DOHH2 (cell line): ENCODE results near the gene FZD7.

Experiments used
- H3F3A ChIP-seq: fragments of 200-600 bp; sonication (generic), shearing (Covaris generic); 2 replicates; pipeline ENCODE4 v1.6.0; 2016; ENCODE audit warnings: antibody characterized with exemption, mild to moderate bottlenecking; ENCODE audit not compliant: control insufficient read depth, insufficient read depth
- H3K27ac ChIP-seq: fragments of 200-600 bp; sonication (generic); 2 replicates; pipeline ENCODE4 v1.5.1; 2014; ENCODE audit warnings: low read depth, mild to moderate bottlenecking, low read length, moderate library complexity
- H3K27me3 ChIP-seq: fragments of 200-600 bp; sonication (generic); 2 replicates; pipeline ENCODE4 v1.6.1; 2014; ENCODE audit warnings: mild to moderate bottlenecking, low read length, mixed read lengths; ENCODE audit not compliant: control insufficient read depth
- H3K36me3 ChIP-seq: fragments of 200-600 bp; sonication (generic); 2 replicates; pipeline ENCODE4 v1.6.1; 2014; ENCODE audit warnings: mild to moderate bottlenecking, low read length, moderate library complexity, mixed read lengths; ENCODE audit not compliant: control insufficient read depth
- H3K4me1 ChIP-seq: fragments of 200-600 bp; sonication (generic); 2 replicates; pipeline ENCODE4 v1.6.1; 2014; ENCODE audit warnings: mild to moderate bottlenecking, low read length, mixed read lengths; ENCODE audit not compliant: control insufficient read depth
- H3K4me2 ChIP-seq: fragments of 200-600 bp; sonication (generic); 2 replicates; pipeline ENCODE4 v1.6.0; 2014; ENCODE audit warnings: mild to moderate bottlenecking, low read length, moderate library complexity
- H3K4me3 ChIP-seq: fragments of 200-600 bp; sonication (generic); 2 replicates; pipeline ENCODE4 v1.5.1; 2014; ENCODE audit warnings: mild to moderate bottlenecking, low read length, mixed read lengths
- H3K79me2 ChIP-seq: fragments of 200-600 bp; sonication (generic); 2 replicates; pipeline ENCODE4 v1.6.1; 2014; ENCODE audit warnings: mild to moderate bottlenecking, low read length, mixed read lengths; ENCODE audit not compliant: control insufficient read depth
- H3K9me2 ChIP-seq: fragments of 200-600 bp; sonication (generic); replicated peaks from 2 replicates; pipeline ENCODE4 v1.6.1; 2014; ENCODE audit warnings: mild to moderate bottlenecking, low read length, mixed read lengths; ENCODE audit not compliant: control insufficient read depth
- H3K9me3 ChIP-seq: fragments of 200-600 bp; sonication (generic); 2 replicates; pipeline ENCODE4 v1.6.1; 2014; ENCODE audit warnings: antibody characterized with exemption, low read length, mixed read lengths; ENCODE audit not compliant: control insufficient read depth, insufficient read depth
- H4K20me1 ChIP-seq: fragments of 200-600 bp; sonication (generic); 2 replicates; pipeline ENCODE4 v1.6.0; 2014; ENCODE audit warnings: low read depth, mild to moderate bottlenecking, antibody characterized with exemption, low read length, moderate library complexity; ENCODE audit not compliant: control insufficient read depth, insufficient read depth
- CTCF ChIP-seq: fragments of 200-600 bp; sonication (generic); IDR thresholded peaks from one replicate; pipeline ENCODE4 v1.5.1; 2014; ENCODE audit warnings: antibody characterized with exemption, mild to moderate bottlenecking, low read depth, low read length; ENCODE audit not compliant: poor library complexity, severe bottlenecking
- EZH2phosphoT487 ChIP-seq: fragments of 200-600 bp; sonication (generic); IDR thresholded peaks from 2 replicates; pipeline ENCODE4 v1.6.1; 2017; ENCODE audit warnings: borderline replicate concordance, mild to moderate bottlenecking, antibody characterized with exemption, low read length, moderate library complexity, mixed read lengths

Gene FZD7

GRCh38 chr2:202039278-202040078 is 5.8 kb downstream of the FZD7 start:
- H3K27me3 ChIP-seq = peaks cover 41% of the 10 kb centered on the region
- no peaks in the 10 kb centered on the region for H3K9me3 ChIP-seq
- H3K4me3 ChIP-seq = no peak overlapping the region
- no peak overlapping the region for H3K4me2 ChIP-seq
- H3K36me3 ChIP-seq = no peaks in the 10 kb centered on the region
- no peaks in the 10 kb centered on the region for H3K79me2 ChIP-seq
- no peak for TF ChIP-seq CTCF
- TF ChIP-seq EZH2phosphoT487 = no peak
- H3K9me2 ChIP-seq = no peaks in the 10 kb centered on the region
- H3F3A ChIP-seq = no peaks in the 10 kb centered on the region
- H3K4me1 ChIP-seq = peaks cover 3% of the 10 kb centered on the region
- H4K20me1 ChIP-seq = no peaks in the 10 kb centered on the region
- H3K27ac ChIP-seq = no peak overlapping the region

- Histone ChIP-seq H3K27me3 (peaks cover 39% of the 10 kb centered on the region), H3K4me2 (no peak overlapping the region), H3K4me3 (no peak overlapping the region), H3K79me2 (no peaks in the 10 kb centered on the region), H3K9me2 (no peaks in the 10 kb centered on the region), H3K27ac (no peak overlapping the region), H3K4me1 (no peaks in the 10 kb centered on the region), H3K9me3 (no peaks in the 10 kb centered on the region), H3K36me3 (no peaks in the 10 kb centered on the region), H3F3A (no peaks in the 10 kb centered on the region), H4K20me1 (no peaks in the 10 kb centered on the region)
- no peak for TF ChIP-seq CTCF
- no peak for TF ChIP-seq EZH2phosphoT487
Observed at GRCh38 chr2:202040079-202040844, 6.6 kb downstream of the FZD7 start.

GRCh38 chr2:202042444-202042843 is 8.8 kb downstream of the FZD7 start:
- no peak for TF ChIP-seq EZH2phosphoT487
- TF ChIP-seq CTCF = no peak

More at GRCh38 chr2:202042444-202042843, 8.8 kb downstream of the FZD7 start:
- H3K36me3 ChIP-seq = no peaks in the 10 kb centered on the region
- H3K4me2 ChIP-seq = no peak overlapping the region
- no peaks in the 10 kb centered on the region for H4K20me1 ChIP-seq
- no peaks in the 10 kb centered on the region for H3K9me2 ChIP-seq
- no peak overlapping the region for H3K4me3 ChIP-seq
- H3F3A ChIP-seq = no peaks in the 10 kb centered on the region
- no peaks in the 10 kb centered on the region for H3K79me2 ChIP-seq
- H3K4me1 ChIP-seq = no peaks in the 10 kb centered on the region
- H3K9me3 ChIP-seq = no peaks in the 10 kb centered on the region
- no peak overlapping the region for H3K27ac ChIP-seq
- H3K27me3 ChIP-seq = peaks cover 27% of the 10 kb centered on the region
